Measurements from ENCODE around the gene ATAD1.
"Not testable (repeated sequence)": the region's sequence is repeated elsewhere in the genome, so short reads cannot be mapped to it uniquely, and the experiment has no call there.

The ATAD1 gene, protein sequence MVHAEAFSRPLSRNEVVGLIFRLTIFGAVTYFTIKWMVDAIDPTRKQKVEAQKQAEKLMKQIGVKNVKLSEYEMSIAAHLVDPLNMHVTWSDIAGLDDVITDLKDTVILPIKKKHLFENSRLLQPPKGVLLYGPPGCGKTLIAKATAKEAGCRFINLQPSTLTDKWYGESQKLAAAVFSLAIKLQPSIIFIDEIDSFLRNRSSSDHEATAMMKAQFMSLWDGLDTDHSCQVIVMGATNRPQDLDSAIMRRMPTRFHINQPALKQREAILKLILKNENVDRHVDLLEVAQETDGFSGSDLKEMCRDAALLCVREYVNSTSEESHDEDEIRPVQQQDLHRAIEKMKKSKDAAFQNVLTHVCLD

DNA sequence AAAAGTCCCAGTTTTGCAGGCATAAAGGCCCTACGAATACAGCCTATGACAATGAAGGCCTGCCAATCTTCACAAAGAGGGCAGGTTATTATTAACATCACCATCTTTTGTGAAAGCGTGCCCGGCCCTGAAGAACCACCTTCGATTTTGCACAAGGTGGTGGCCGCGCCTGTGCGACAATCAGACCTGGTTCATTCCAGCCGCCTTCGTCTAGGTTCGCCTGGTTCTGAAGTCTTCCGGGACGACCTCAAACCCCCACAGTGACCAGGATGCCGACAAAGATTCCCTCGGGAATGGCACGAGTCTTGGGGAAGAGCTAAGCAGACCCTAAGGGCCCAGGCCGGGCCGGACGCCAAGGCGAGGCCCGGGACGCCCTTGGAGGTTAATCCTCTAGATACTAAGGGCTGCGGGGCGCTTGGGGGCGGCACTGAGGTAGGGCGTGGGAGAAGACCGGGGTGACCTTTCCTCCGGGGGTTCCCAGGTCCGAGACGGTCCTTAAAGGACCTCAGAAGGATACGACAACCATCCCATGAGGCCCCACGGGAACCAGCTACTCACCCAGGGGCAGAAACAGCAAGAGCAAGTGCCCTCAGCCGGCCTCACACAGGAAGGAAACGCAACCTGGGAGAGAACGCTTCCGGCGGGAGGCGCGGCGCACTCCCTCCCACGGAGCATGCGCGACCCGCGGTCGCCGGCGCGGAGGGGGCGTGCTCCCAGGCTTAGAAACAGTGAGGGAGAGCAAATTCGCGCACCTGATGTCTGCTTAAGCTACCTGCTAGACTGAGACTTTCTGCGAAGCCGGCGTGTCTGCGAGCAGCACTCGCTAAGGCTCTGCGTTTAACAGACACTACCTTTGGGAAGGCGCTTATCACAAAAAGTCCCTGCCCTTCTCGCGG, at the start of gene ATAD1:
Gene ATAD1, minus strand, starts transcription at position 618 of the 896 bp plus-strand sequence. CDS start 3,627 bp downstream, outside the sequence.
- DNase-seq (ENCODE audit: low read depth) = peak; percentile 77

GRCh38 chr10:87867453-87867852, 49.4 kb upstream of the ATAD1 start:
- DNase-seq (ENCODE audit: low read depth) = no peak

GRCh38 chr10:87866412-87866974, 48.5 kb upstream of the ATAD1 start:
- no peak for DNase-seq (ENCODE audit: low read depth)

DNA sequence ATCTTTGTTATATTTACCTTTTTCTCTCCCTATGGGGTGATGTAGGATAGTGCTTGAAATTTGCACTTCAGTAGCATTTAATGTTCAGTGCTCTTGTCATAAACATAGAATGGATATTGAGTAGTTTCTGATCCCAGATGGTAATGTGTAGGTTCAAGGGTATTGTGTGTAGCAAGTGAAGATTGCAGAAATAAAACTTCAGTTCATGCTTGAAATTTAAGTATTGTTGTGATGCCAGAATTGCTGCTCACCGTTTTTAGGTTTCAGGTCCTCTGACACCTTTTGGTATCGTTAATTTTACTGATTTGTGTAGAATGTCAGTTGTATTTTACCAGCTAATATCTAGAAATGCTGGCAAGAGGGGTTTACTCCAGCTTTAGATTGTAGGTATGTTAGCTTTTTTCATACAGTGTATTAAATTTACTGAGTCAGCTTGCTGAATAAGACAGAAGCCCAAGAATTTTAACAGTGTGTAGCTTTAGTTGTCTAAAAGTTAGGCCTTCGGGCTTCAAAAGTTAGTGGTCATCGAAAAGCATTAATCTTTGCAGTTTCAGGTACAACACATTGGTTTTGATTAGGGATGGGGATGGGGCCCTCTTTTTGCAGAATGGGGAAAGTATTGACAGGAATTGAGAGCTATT, 47.3 kb upstream of the ATAD1 start:
- no peak for DNase-seq (ENCODE audit: low read depth)

GRCh38 chr10:87864496-87865059, 46.6 kb upstream of the ATAD1 start:
- DNase-seq (ENCODE audit: low read depth) = no peak

- peak; percentile 22 for DNase-seq (ENCODE audit: low read depth)
These were observed 46.0 kb upstream of the ATAD1 start for GRCh38 chr10:87863951-87864495.

DNA sequence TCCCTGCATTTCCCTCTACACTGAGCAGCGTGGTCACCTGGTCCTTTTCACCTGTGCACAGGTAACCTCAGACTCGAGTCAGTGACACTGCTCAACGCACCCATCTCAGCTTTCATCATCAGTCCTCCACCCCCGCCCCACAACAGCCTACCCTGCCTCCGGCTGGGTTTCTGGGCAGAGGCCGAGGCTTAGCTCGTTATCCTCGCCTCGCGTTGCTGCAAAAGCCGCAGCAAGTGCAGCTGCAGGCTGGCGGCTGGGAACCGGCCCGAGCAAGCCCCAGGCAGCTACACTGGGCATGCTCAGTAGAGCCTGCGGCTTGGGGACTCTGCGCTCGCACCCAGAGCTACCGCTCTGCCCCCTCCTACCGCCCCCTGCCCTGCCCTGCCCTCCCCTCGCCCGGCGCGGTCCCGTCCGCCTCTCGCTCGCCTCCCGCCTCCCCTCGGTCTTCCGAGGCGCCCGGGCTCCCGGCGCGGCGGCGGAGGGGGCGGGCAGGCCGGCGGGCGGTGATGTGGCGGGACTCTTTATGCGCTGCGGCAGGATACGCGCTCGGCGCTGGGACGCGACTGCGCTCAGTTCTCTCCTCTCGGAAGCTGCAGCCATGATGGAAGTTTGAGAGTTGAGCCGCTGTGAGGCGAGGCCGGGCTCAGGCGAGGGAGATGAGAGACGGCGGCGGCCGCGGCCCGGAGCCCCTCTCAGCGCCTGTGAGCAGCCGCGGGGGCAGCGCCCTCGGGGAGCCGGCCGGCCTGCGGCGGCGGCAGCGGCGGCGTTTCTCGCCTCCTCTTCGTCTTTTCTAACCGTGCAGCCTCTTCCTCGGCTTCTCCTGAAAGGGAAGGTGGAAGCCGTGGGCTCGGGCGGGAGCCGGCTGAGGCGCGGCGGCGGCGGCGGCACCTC, 45.3 kb upstream of the ATAD1 start, which contains the start of the genes KLLN and PTEN:
Gene KLLN, minus strand, starts transcription at position 481 of the 891 bp plus-strand sequence. CDS start 1,046 bp downstream, outside the sequence.
Gene PTEN, plus strand, starts transcription at position 573 of the 891 bp plus-strand sequence. CDS start 845 bp downstream, outside the sequence.
- peak; percentile 67 for DNase-seq (ENCODE audit: low read depth)

- no peak for DNase-seq (ENCODE audit: low read depth)
These were observed 44.6 kb upstream of the ATAD1 start for GRCh38 chr10:87862679-87863052.

- DNase-seq (ENCODE audit: low read depth) = peak; percentile 90
These were observed 44.1 kb upstream of the ATAD1 start for GRCh38 chr10:87861953-87862678.

- DNase-seq (ENCODE audit: low read depth) = no peak
These were observed 43.5 kb upstream of the ATAD1 start for GRCh38 chr10:87861566-87861952.

GRCh38 chr10:87860816-87861403, 42.9 kb upstream of the ATAD1 start:
- no peak for DNase-seq (ENCODE audit: low read depth)

GRCh38 chr10:87860156-87860795, 42.2 kb upstream of the ATAD1 start:
- no peak for DNase-seq (ENCODE audit: low read depth)

DNA sequence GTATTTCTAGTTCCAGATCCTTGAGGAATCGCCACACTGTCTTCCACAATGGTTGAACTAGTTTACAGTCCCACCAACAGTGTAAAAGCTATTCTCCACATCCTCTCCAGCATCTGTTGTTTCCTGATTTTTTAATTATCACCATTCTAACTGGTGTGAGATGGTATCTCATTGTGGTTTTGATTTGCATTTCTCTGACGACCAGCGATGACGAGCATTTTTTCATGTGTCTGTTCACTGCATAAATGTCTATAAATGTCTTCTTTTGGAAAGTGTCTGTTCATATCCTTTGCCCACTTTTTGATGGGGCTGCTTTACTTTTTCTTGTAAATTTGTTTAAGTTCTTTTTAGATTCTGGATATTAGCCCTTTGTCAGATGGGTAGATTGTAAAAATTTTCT, 37.6 kb upstream of the ATAD1 start:
- not testable (repeated sequence) for DNase-seq (ENCODE audit: low read depth)

DNA sequence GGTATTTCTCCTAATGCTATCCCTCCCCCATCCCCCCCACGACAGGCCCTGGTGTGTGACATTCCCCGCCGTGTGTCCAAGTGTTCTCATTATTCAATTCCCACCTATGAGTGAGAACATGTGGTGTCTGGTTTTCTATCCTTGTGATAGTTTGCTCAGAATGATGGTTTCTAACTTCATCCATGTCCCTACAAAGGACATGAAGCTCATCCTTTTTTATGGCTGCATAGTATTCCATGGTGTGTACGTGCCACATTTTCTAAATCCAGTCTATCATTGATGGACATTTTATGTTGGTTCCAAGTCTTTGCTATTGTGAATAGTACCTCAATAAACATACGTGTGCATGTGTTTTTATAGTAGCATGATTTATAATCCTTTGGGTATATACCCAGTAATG, 37.2 kb upstream of the ATAD1 start:
- not testable (repeated sequence) for DNase-seq (ENCODE audit: low read depth)

- no peak for DNase-seq (ENCODE audit: low read depth)
These were observed 34.1 kb upstream of the ATAD1 start for GRCh38 chr10:87852089-87852488.

DNA sequence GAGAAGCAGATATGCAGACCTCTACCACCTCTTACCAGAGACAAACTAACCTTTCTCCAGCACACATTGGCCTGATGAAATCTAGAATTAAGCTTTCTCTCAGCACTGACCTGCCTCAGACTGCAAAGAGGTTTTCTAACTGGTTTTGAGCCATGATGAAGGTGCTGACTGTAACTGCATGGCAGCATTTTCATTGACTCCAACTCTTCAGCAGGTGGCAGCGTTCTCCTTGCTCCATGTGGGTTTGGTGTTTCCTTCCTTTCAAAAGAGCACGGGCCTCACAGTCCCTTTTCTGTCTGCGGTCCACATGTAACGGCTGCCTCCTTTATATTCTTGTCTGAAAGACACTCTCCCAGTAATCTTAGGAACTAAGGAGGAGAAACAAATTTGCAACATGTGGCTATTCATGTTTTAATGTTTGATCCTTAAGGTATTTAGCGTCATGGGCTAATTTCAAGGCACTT, 32.7 kb upstream of the ATAD1 start:
- DNase-seq (ENCODE audit: low read depth) = peak; percentile 32

DNA sequence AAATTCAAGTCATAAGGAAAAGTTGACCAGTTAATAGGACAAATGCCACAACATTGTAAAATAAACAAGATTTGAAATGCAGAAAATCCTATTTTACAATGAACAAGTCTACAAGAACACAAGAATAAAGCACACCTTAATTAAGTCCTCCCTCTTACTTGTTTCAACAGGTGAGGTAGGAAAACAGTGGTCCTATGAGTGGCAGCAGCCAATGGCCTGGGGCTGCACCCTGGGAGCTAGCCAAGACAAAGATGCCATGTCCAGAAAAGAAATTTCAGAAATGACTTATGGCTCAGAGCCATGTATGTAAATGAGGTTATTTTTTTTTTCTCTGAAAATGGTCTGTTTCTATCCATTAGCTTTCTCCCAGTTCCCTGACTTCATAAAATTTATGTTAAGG, 31.0 kb upstream of the ATAD1 start:
- DNase-seq (ENCODE audit: low read depth) = no peak

GRCh38 chr10:87847550-87847949, 29.5 kb upstream of the ATAD1 start:
- DNase-seq (ENCODE audit: low read depth) = no peak

DNA sequence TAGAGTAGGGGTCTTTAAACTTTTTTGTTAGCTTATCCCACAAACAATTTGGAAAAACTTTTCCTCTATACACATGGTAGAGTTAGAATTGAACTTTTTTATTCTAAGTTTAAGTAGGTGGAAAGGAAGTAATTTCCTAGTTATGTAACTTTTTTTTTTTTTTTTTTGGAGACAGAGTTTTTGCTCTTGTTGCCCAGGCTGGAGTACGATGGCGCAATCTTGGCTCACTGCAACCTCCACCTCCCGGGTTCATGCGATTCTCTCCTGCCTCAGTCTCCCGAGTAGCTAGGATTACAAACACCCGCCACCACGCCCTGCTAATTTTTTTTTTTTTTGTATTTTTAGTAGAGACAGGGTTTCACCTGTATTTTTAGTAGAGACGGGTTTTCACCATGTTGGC, 28.7 kb upstream of the ATAD1 start:
- not testable (repeated sequence) for DNase-seq (ENCODE audit: low read depth)
